ENCODE measurements around the gene GASK1A. TPM values are rescaled to one million over a fixed set of nuclear protein-coding genes. Genes with fewer than 3 reads are reported as not detected.
"Not testable (repeated sequence)": the region's sequence is repeated elsewhere in the genome, so short reads cannot be mapped to it uniquely, and the experiment has no call there.

GASK1A gene
- 11.9 TPM for total RNA-seq
- long read RNA-seq, partial matches to known transcripts = 7 of 22 reads
- long read RNA-seq, other reads (novel, unspliced or antisense) = 13 of 22 reads

- DNase-seq (ENCODE audit: low spot score) = no peak
Observed at GRCh38 chr3:42979044-42979972, at the start of gene GASK1A. GASK1A (plus strand) TSS chr3:42979311; CDS start chr3:42979643, 332 bp downstream.

- DNase-seq (ENCODE audit: low spot score) = no peak
Observed at GRCh38 chr3:42934111-42934510, 45.0 kb upstream of the GASK1A start.

GRCh38 chr3:42934910-42935309 is 44.2 kb upstream of the GASK1A start:
- no peak for DNase-seq (ENCODE audit: low spot score)

DNA sequence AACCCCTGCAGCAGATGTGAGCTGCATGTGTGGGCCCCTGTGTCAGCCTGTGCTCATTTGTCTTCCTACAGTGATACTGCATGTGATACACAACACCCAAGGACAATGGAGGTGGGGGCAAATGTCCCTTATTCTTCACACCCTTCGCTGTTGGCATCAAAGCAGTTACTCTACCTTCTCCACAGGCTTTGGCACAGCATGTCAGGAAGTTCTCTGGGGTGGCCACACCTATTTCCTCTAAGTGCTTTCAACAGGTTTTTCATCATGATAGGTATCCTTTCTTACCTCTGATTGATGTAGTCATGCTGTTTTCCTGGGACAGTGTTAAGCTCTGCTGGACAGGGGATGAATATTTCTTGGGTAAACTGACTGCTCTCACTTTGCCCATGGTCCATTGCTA is 43.6 kb upstream of the GASK1A start:
- DNase-seq (ENCODE audit: low spot score) = no peak

- DNase-seq (ENCODE audit: low spot score) = no peak
Observed at GRCh38 chr3:42936157-42936981, 42.7 kb upstream of the GASK1A start.

DNA sequence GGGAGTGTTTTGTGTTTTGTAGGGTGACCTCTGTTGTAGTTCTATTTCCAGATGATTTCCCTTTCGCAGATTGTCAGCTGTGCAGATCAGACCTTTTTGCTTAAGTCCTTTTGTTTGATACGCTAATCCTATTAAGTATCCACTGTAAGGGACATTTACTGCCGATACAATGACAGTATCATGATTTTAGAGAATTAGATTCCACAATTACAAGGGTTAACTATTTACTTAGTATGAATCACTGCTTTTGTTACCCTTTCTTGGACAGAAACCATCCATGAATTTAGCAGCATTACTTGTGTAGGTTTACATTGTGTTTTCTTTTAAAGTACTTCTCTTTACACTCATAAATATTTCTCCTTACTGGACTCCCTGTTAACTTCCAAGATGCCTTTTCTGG is 41.8 kb upstream of the GASK1A start:
- DNase-seq (ENCODE audit: low spot score) = no peak

GRCh38 chr3:42942693-42943092 is 36.4 kb upstream of the GASK1A start:
- no peak for DNase-seq (ENCODE audit: low spot score)

- DNase-seq (ENCODE audit: low spot score) = no peak
Observed at GRCh38 chr3:42946050-42946449, 33.1 kb upstream of the GASK1A start.

GRCh38 chr3:42957573-42957972 is 21.5 kb upstream of the GASK1A start:
- no peak for DNase-seq (ENCODE audit: low spot score)

DNA sequence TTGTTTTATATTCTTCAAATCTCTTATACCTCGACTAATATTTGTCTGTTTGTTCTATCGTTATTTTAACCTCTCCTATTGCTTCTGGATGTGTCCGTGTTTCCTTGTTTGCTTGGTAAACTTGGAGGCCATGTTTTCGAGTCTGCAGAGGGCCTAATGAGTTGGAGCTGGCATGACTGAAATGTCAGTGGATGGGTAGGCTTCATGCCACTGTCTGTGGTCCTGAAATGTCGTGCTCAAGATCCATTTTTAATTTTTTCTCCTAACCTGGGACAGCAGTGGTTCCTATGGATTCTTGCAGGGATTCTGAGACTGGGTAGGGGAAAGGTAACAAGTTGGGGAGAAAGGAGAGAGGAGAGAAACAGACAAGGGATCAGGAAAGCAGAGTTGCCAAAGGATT is 18.8 kb upstream of the GASK1A start:
- DNase-seq (ENCODE audit: low spot score) = no peak

DNA sequence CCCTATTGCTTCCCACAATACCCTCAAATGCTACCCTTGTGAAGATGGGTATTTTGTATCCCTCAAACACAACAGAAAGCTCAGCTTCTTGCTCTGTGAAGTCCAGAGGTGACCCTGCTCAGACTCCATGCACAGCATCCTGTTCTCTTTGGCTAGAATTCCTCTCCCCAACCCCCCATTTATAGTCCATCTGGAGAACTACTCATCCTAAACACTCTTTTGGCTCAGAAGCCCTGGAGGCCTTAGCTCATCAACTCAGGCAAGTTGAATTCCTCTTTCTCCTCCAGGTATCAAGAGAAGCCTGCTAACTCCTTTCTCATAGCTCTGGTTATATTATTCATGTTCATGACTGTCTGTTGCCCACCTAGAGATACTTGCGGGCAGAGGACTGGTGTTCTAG is 18.3 kb upstream of the GASK1A start:
- no peak for DNase-seq (ENCODE audit: low spot score)

- no peak for DNase-seq (ENCODE audit: low spot score)
Observed at GRCh38 chr3:42961633-42962032, 17.5 kb upstream of the GASK1A start.

DNA sequence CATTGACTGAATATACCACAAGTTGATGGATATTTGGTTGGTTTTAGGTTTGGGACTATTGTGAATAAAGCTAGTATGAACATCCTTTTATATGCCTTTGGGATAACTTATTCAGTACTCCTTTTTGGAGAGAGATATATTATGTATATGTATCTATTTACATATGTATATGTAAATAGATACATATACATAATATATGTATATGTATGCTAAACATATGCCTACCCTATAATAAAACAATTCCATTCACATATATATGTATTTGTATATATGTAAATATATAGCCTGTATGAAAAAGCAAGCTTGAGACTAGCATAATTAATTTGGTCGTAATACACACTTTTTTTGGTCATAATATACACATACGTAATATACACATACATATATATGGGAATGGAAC is 15.8 kb upstream of the GASK1A start:
- no peak for DNase-seq (ENCODE audit: low spot score)

DNA sequence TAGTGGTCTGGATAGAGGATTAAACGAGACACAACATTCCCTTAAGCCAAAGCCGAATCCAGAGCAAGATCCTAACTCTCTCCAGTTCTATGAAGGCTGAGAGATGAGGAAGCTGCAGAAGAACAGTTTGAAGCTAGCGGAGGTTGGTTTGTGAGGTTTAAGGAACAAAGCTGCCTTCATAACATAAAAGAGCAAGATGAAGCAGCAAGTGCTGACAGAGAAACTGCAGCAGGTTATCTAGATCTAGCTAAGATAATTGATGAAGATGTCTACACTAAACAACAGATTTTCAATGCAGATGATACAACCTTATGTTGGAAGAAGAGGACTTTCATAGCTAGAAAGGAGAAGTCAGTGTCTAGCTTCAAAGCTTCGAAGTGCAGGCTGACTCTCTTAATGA is 14.8 kb upstream of the GASK1A start:
- DNase-seq (ENCODE audit: low spot score) = no peak

- no peak for DNase-seq (ENCODE audit: low spot score)
Observed at GRCh38 chr3:42970557-42970956, 8.6 kb upstream of the GASK1A start.

DNA sequence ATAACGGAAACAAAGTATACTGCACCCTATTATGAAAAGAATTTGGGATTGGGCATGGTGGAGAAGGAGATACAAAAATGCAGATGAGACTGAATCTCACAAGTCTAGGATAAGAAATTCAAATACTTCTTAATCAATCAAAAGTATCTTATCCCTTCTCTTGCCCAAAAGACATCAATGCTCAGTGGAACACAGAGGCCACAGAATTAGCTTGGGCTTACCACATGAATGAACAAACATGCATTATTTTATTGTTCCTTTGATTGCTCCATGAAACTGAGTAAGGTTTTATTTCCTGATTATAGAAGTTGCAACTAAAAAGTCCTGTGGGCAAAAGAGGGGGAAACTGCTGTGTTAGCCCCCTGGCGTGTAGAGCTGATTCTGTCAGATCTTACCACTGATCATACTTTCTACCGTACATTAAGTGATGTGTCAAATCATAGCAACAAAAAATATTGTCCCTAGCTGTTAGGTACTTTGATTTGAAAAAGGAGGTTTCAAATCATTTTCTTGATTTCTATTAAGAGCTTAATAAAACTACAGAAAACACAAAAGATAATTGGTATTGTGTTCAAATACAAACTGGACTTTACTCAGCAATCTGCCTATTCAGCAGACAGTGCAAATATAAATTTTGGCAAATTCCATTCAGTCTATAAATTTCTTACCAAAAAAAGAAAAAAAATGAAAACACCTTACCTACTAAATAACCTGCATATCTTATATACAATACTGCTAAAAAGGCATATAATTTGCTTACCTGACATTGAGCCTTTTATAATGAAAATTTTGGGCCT is 7.9 kb upstream of the GASK1A start:
- DNase-seq (ENCODE audit: low spot score) = no peak

GRCh38 chr3:42974906-42975305 is 4.2 kb upstream of the GASK1A start:
- not testable (repeated sequence) for DNase-seq (ENCODE audit: low spot score)

DNA sequence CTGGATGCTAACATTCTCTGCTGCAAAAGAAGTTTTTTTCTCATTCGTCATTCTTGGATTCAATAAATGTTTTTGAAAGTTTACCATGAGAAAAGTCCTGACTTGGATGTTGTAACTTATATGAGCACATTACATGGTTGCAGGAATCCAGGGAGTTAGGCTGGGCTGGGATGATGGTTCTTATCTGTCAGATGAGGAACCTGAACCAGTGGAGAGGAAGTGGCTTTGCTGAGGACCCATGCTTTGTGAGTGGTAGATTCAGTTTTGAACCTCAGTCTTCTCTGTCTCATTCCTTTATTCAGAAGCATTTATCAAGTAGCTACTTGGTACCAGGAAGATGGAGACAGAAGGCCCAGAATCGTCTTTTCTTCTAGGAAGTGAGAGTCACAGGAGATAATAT is 3.7 kb upstream of the GASK1A start:
- DNase-seq (ENCODE audit: low spot score) = no peak

GRCh38 chr3:42975955-42976354 is 3.2 kb upstream of the GASK1A start:
- DNase-seq (ENCODE audit: low spot score) = no peak

- DNase-seq (ENCODE audit: low spot score) = no peak
Observed at GRCh38 chr3:42980209-42980608, 1.1 kb downstream of the GASK1A start.

GRCh38 chr3:42980909-42981308 is 1.8 kb downstream of the GASK1A start:
- no peak for DNase-seq (ENCODE audit: low spot score)

All from mesenteric fat pad (tissue), 1 donor.